Omental fat pad (tissue), 4 donors: Measurements from ENCODE around the gene SV2A. TPM values are rescaled to one million over a fixed set of nuclear protein-coding genes. Genes with fewer than 3 reads are reported as not detected.
"Not testable (repeated sequence)": the region's sequence is repeated elsewhere in the genome, so short reads cannot be mapped to it uniquely, and the experiment has no call there.

ENCODE experiments used
- ATAC-seq: fragments of 150-250 bp; one replicate; pipeline ENCODE4 v1.9.1; 2016; ENCODE audit warnings: mild to moderate bottlenecking, moderate library complexity; ENCODE audit not compliant: low FRiP score
- DNase-seq: peaks from one replicate; pipeline ENCODE4 v3.0.0-alpha.2; 2019; ENCODE audit warnings: low spot score
- CTCF ChIP-seq, 3 donors: fragments of 450-650 bp; IDR thresholded peaks; one replicate each; pipeline ENCODE4 v1.5.1; 2016 to 2017; ENCODE audit warnings: antibody characterized with exemption in 3 of 3, mild to moderate bottlenecking in 3 of 3, moderate library complexity in 2 of 3
- total RNA-seq, 4 donors: library from RNA; depleted of rRNA; stranded (reverse); fragments of >200 nt; gene quantifications; one replicate each; pipeline ENCODE4 v1.1.0, GENCODE V29; 2016

SV2A gene
- total RNA-seq, 4 donors from 2014 or later, result 0.48 to 1.3 (median 0.70) TPM

- ATAC-seq (no peak), DNase-seq (no peak)
- no peak for TF ChIP-seq CTCF (IDR thresholded peaks at IDR 0.05)
Observed at GRCh38 chr1:149949911-149950310, 32.3 kb upstream of the SV2A start.

- no peak for DNase-seq
- ATAC-seq, result no peak
- TF ChIP-seq CTCF (IDR thresholded peaks at IDR 0.05), result no peak
Observed at GRCh38 chr1:149945206-149945605, 27.6 kb upstream of the SV2A start.

GRCh38 chr1:149942885-149943284, 25.2 kb upstream of the SV2A start:
- ATAC-seq (no peak), DNase-seq (no peak)
- no peak for TF ChIP-seq CTCF (IDR thresholded peaks at IDR 0.05)

- no peak for DNase-seq
- no peak for ATAC-seq
- TF ChIP-seq CTCF (IDR thresholded peaks at IDR 0.05), result no peak
Observed at GRCh38 chr1:149942207-149942606, 24.6 kb upstream of the SV2A start.

GRCh38 chr1:149940427-149940826, 22.8 kb upstream of the SV2A start:
- DNase-seq (no peak), ATAC-seq (no peak)
- no peak for TF ChIP-seq CTCF (IDR thresholded peaks at IDR 0.05)

- not testable (repeated sequence) for ATAC-seq, DNase-seq
Observed at GRCh38 chr1:149938668-149939003, 21.0 kb upstream of the SV2A start.

GRCh38 chr1:149937759-149938158, 20.1 kb upstream of the SV2A start:
- DNase-seq, result no peak
- no peak for TF ChIP-seq CTCF (IDR thresholded peaks at IDR 0.05)
- no peak for ATAC-seq
